Kidney (tissue), 14 donors: Measurements from ENCODE around the gene PAEP. TPM values are rescaled to one million over a fixed set of nuclear protein-coding genes. Genes with fewer than 3 reads are reported as not detected.

ENCODE experiments used
- DNase-seq, 5 donors: peaks; one replicate each; pipeline ENCODE4 v3.0.0-alpha.2; 2013 to 2020
- FAIRE-seq: peaks from 2 replicates; lab custom pipeline; 2012; peaks lifted over from hg19 to GRCh38; lab: Jason Lieb, UNC
- H3K27ac ChIP-seq, 2 donors: one replicate each; pipeline ENCODE4 v1.7.0; 2013; ENCODE audit warnings: low read depth in 2 of 2, low read length in 2 of 2, inconsistent platforms in 1 of 2
- H3K27me3 ChIP-seq: one replicate; pipeline ENCODE4 v1.7.1; 2013; ENCODE audit warnings: low read length, inconsistent platforms; ENCODE audit not compliant: control insufficient read depth, insufficient read depth
- H3K36me3 ChIP-seq, 3 donors: one replicate each; pipeline versions ENCODE4 v1.7.0 to v1.7.1; 2013; ENCODE audit warnings: low read length in 3 of 3, control low read depth in 1 of 3, inconsistent platforms in 1 of 3; ENCODE audit not compliant: insufficient read depth in 3 of 3, control insufficient read depth in 2 of 3
- H3K4me1 ChIP-seq, 3 donors: one replicate each; pipeline versions ENCODE4 v1.7.0 to v1.7.1; 2013; ENCODE audit warnings: low read length in 3 of 3, inconsistent platforms in 1 of 3, low read depth in 1 of 3; ENCODE audit not compliant: control insufficient read depth in 2 of 3, insufficient read depth in 2 of 3
- H3K4me3 ChIP-seq, 3 donors: one replicate each; pipeline versions ENCODE4 v1.7.0 to v1.8.1; 2013; ENCODE audit warnings: low read length in 3 of 3, control low read depth in 1 of 3, inconsistent platforms in 1 of 3
- H3K9ac ChIP-seq, 3 donors: one replicate each; pipeline versions ENCODE4 v1.7.0 to v1.7.1; 2013; ENCODE audit warnings: low read length in 3 of 3, control low read depth in 1 of 3, inconsistent platforms in 1 of 3
- H3K9me3 ChIP-seq, 3 donors: one replicate each; pipeline versions ENCODE4 v1.7.0 to v1.7.1; 2013; ENCODE audit warnings: low read length in 3 of 3, control low read depth in 1 of 3, inconsistent platforms in 1 of 3; ENCODE audit not compliant: control insufficient read depth in 2 of 3, insufficient read depth in 1 of 3
- CTCF ChIP-seq: IDR thresholded peaks from 3 replicates; pipeline ENCODE4 v1.5.1; 2012; ENCODE audit warnings: mild to moderate bottlenecking, moderate library complexity, borderline replicate concordance; ENCODE audit not compliant: insufficient read depth; ENCODE audit errors: extremely low read depth
- intact Hi-C: fragments of 100-400 bp; cut with DNase I; formaldehyde crosslinking; loops from one replicate; pipeline ENCODE4 v1.11.1; 2022
- polyA plus RNA-seq: library from polyadenylated mRNA; stranded (reverse); fragments of 350-450 nt; fragmentation: Illumina TruSeq; extraction: RNeasy Lipid Tissue Mini Kit (QIAGEN cat#74804); gene quantifications from one replicate; pipeline ENCODE4 v1.2.3, GENCODE V29; 2014; ENCODE audit warnings: low read depth, low replicate concordance; ENCODE audit not compliant: insufficient read depth
- total RNA-seq: library from RNA; stranded (reverse); fragmentation: NEBNext Ultra II Directional; extraction: Animal tissue kit (Norgen Biotek cat#: 25700); gene quantifications from one replicate; pipeline ENCODE4 v1.2.1, GENCODE V29; 2021
- donor health status: control.
- donor health status: control.
- donor health status: control.
- donor health status: control.
- donor health status: control.
- donor health status: DM: yes; HTN: yes; CAD: no.
- donor health status: Normal renal cell carcinoma (clear cell type).

PAEP gene
- total and polyA plus RNA-seq, 2 donors from 2014 or later, result not detected

DNA sequence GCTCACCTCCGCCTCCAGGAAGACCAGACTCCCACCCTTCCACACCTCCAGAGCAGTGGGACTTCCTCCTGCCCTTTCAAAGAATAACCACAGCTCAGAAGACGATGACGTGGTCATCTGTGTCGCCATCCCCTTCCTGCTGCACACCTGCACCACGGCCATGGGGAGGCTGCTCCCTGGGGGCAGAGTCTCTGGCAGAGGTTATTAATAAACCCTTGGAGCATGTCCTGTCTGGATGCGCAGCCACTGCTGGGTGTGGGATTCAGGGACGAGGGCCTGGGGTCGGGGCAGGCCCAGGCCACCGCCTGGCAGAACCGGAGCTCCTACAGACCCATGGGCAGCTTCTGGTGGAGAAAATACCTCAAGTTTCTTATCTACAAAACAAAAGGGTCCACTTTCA is 5.0 kb downstream of the PAEP start:
- Histone ChIP-seq H3K9me3 (no peaks in the 10 kb centered on the region), H3K27ac (no peak overlapping the region), H3K9ac (no peak overlapping the region), H3K27me3 (no peaks in the 10 kb centered on the region), H3K4me3 (no peak overlapping the region), H3K4me1 (no peaks in the 10 kb centered on the region), H3K36me3 (no peaks in the 10 kb centered on the region)
- DNase-seq (no peak), FAIRE-seq (no peak)
- no peak for TF ChIP-seq CTCF
- intact Hi-C loops, result no loop called here

- Histone ChIP-seq H3K4me3 (no peak overlapping the region), H3K27ac (no peak overlapping the region), H3K4me1 (no peaks in the 10 kb centered on the region), H3K36me3 (no peaks in the 10 kb centered on the region), H3K27me3 (no peaks in the 10 kb centered on the region), H3K9me3 (no peaks in the 10 kb centered on the region), H3K9ac (no peak overlapping the region)
- DNase-seq, result no peak
- intact Hi-C loops, result no loop called here
- TF ChIP-seq CTCF, result no peak
- FAIRE-seq, result no peak
These were observed 5.8 kb downstream of the PAEP start for GRCh38 chr9:135567311-135567710.

DNA sequence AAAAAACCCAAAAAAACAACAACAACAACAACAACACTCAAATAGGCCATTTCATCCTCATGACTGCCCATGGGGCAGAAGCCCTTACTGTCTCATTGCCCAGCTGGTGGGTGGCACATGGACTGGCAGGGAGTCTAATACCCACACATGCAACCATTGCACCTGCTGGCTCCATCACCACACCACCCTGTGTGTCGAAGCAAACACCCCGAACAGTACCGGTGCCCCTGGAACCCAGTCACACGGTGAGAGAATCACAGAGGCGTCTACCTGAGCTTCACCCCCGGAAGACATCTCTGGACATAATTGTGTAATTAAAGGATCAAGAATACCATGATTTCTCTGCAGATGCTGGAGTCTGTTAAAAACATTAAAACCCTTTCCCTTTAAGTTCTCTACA is 6.5 kb downstream of the PAEP start:
- Histone ChIP-seq H3K27me3 (no peaks in the 10 kb centered on the region), H3K4me3 (no peak overlapping the region), H3K4me1 (no peaks in the 10 kb centered on the region), H3K27ac (no peak overlapping the region), H3K9me3 (no peaks in the 10 kb centered on the region), H3K36me3 (no peaks in the 10 kb centered on the region), H3K9ac (no peak overlapping the region)
- no peak for DNase-seq
- intact Hi-C loops, result no loop called here
- TF ChIP-seq CTCF, result no peak
- no peak for FAIRE-seq

- Histone ChIP-seq H3K9me3 (no peaks in the 10 kb centered on the region), H3K27ac (no peak overlapping the region), H3K27me3 (no peaks in the 10 kb centered on the region), H3K9ac (no peak overlapping the region), H3K4me1 (no peaks in the 10 kb centered on the region), H3K36me3 (no peaks in the 10 kb centered on the region), H3K4me3 (no peak overlapping the region)
- FAIRE-seq (no peak), DNase-seq (no peak)
- no peak for TF ChIP-seq CTCF
- intact Hi-C loops, result no loop called here
These were observed 8.9 kb downstream of the PAEP start for GRCh38 chr9:135570456-135570855.
